PC-3 (cell line): Measurements from ENCODE around the gene MBNL1. TPM values are rescaled to one million over a fixed set of nuclear protein-coding genes. Genes with fewer than 3 reads are reported as not detected.

Experiments used
- ATAC-seq: fragments of 200-7000 bp; cut with Tn5 transposase; 2 replicates; pipeline ENCODE4 v1.9.1; 2020; ENCODE audit warnings: mild to moderate bottlenecking, moderate library complexity
- BruUV-seq: library from RNA; stranded (reverse); fragments of 400-500 nt; replicated peaks from 2 replicates; lab custom pipeline; 2021; lab: Mats Ljungman, UMichigan
- CTCF ChIA-PET: fragments of 300-600 bp; sonication (Branson Sonifier 250); formaldehyde crosslinking; loops from one replicate; lab custom pipeline; 2022; ENCODE audit warnings: antibody characterized with exemption; lab: Charles Lee
- POLR2A ChIA-PET: fragments of 300-600 bp; sonication (Branson Sonifier 250); formaldehyde crosslinking; loops from one replicate; lab custom pipeline; 2022; ENCODE audit warnings: antibody characterized with exemption; ENCODE audit not compliant: unreplicated experiment; lab: Charles Lee
- DNase-seq: peaks from one replicate; pipeline ENCODE4 v3.0.0-alpha.2; 2015
- H2AFZ ChIP-seq: fragments of 300-600 bp; sonication (generic); 2 replicates; pipeline ENCODE4 v1.6.0; 2016; ENCODE audit warnings: antibody characterized with exemption, low read length
- H3F3A ChIP-seq: fragments of 300-600 bp; sonication (generic); one replicate; pipeline ENCODE4 v1.6.0; 2017; ENCODE audit warnings: antibody characterized with exemption, low read length, control low read depth, mild to moderate bottlenecking; ENCODE audit not compliant: unreplicated experiment
- H3K27ac ChIP-seq: fragments of 300-600 bp; sonication (generic); 2 replicates; pipeline ENCODE4 v1.5.1; 2016; ENCODE audit warnings: mild to moderate bottlenecking, low read length
- H3K27me3 ChIP-seq: fragments of 300-600 bp; sonication (generic); 2 replicates; pipeline ENCODE4 v1.6.1; 2016; ENCODE audit warnings: low read length, mixed read lengths
- H3K36me3 ChIP-seq: fragments of 300-600 bp; sonication (generic); 2 replicates; pipeline ENCODE4 v1.6.1; 2016; ENCODE audit warnings: low read depth, mixed run types, low read length, mixed read lengths
- H3K4me1 ChIP-seq: fragments of 300-600 bp; sonication (generic); 2 replicates; pipeline ENCODE4 v1.5.1; 2016; ENCODE audit warnings: low read length; ENCODE audit not compliant: insufficient read depth
- H3K4me2 ChIP-seq: fragments of 300-600 bp; sonication (generic); 2 replicates; pipeline ENCODE4 v1.6.0; 2016; ENCODE audit warnings: low read length
- H3K4me3 ChIP-seq: fragments of 300-600 bp; sonication (generic); 2 replicates; pipeline ENCODE4 v1.5.1; 2016; ENCODE audit warnings: mild to moderate bottlenecking, low read length, mixed read lengths
- H3K79me2 ChIP-seq: fragments of 300-600 bp; sonication (generic); 2 replicates; pipeline ENCODE4 v1.6.1; 2017; ENCODE audit warnings: low read length, mixed read lengths
- H3K9ac ChIP-seq: fragments of 300-600 bp; sonication (generic); 2 replicates; pipeline ENCODE4 v1.6.0; 2016; ENCODE audit warnings: mild to moderate bottlenecking, low read length
- H3K9me2 ChIP-seq: fragments of 300-600 bp; sonication (generic); replicated peaks from 2 replicates; pipeline ENCODE4 v1.6.1; 2016; ENCODE audit warnings: mixed run types, low read length, mixed read lengths
- H3K9me3 ChIP-seq: fragments of 300-600 bp; sonication (generic); 2 replicates; pipeline ENCODE4 v1.6.1; 2016; ENCODE audit warnings: low read length, mixed read lengths
- H4K20me1 ChIP-seq: fragments of 300-600 bp; sonication (generic); 2 replicates; pipeline ENCODE4 v1.6.1; 2016; ENCODE audit warnings: low read length, mixed read lengths
- CTCF ChIP-seq: fragments of 300-600 bp; sonication (generic); conservative IDR thresholded peaks from 2 replicates; pipeline ENCODE4 v1.5.1; 2017; ENCODE audit warnings: antibody characterized with exemption, low read depth, mild to moderate bottlenecking, low read length
- EZH2 ChIP-seq: fragments of 300-600 bp; sonication (generic); IDR thresholded peaks from one replicate; pipeline ENCODE4 v1.6.1; 2017; ENCODE audit warnings: antibody characterized with exemption, mild to moderate bottlenecking, low read length; ENCODE audit not compliant: unreplicated experiment
- EZH2phosphoT487 ChIP-seq: fragments of 300-600 bp; sonication (generic); IDR thresholded peaks from 2 replicates; pipeline ENCODE4 v1.6.1; 2018; ENCODE audit warnings: mild to moderate bottlenecking, antibody characterized with exemption, low read length, borderline replicate concordance
- intact Hi-C: fragments of 100-400 bp; cut with micrococcal nuclease; formaldehyde crosslinking; loops from 2 replicates; pipeline ENCODE4 v1.9.0; 2023
- total RNA-seq: library from RNA; depleted of rRNA; stranded (reverse); fragments of >200 nt; gene quantifications from 2 replicates; pipeline ENCODE4 v1.2.3, GENCODE V29; 2014

Gene MBNL1
- total RNA-seq, 1 experiment from 2014 or later, result 161 TPM

GRCh38 chr3:152458376-152459117 lies 189.8 kb downstream of the MBNL1 start:
- no peak overlapping the region for H3K27ac ChIP-seq
- no peaks in the 10 kb centered on the region for H4K20me1 ChIP-seq
- no peaks in the 10 kb centered on the region for H3K4me1 ChIP-seq
- ChIA-PET CTCF (no interaction called here), POLR2A (interaction anchor here (0.7 kb wide), 1 partner anchor 127 kb away, joined by 3 read pairs; no protein-coding TSS in a partner anchor)
- H3K9me2 ChIP-seq, result no peaks in the 10 kb centered on the region
- DNase-seq (no peak), ATAC-seq (no peak)
- H3K79me2 ChIP-seq, result 0 out of 2 replicates have a peak, but pooled peaks cover 7% of the 10 kb centered on the region
- no peaks in the 10 kb centered on the region for H3K9me3 ChIP-seq
- no peak overlapping the region for H3K9ac ChIP-seq
- H2AFZ ChIP-seq, result no peak overlapping the region
- intact Hi-C loops, result no loop called here
- peaks cover 38% of the 10 kb centered on the region for H3K36me3 ChIP-seq
- no peak overlapping the region for H3K4me3 ChIP-seq
- no peaks in the 10 kb centered on the region for H3F3A ChIP-seq
- TF ChIP-seq EZH2, result no peak
- no peak for TF ChIP-seq EZH2phosphoT487
- TF ChIP-seq CTCF, result no peak
- BruUV-seq, result no TSS peak
- H3K27me3 ChIP-seq, result no peaks in the 10 kb centered on the region
- H3K4me2 ChIP-seq, result no peak overlapping the region

DNA sequence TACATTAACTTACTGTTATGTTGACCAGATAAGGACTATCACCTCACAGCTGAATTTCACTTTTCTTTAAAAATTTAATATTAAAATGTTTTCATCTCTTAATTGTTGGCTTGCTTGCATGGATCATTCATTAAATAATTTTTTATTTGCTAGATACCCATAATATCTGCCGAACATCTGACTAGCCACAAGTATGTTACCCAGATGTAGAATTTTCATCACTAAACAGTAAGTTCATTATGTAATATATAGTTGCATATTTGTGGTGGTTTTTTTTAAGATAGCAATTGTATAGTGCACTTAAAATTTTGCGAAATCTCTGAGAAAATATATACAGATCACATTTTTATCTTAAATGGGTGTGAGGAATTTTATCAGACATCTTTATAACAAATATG lies 190.4 kb downstream of the MBNL1 start:
- POLR2A ChIA-PET, result no interaction called here
- H3K36me3 ChIP-seq, result peaks cover 38% of the 10 kb centered on the region

More for the DNA sequence above, 190.4 kb downstream of the MBNL1 start:
- no peaks in the 10 kb centered on the region for H3F3A ChIP-seq
- CTCF ChIA-PET, result no interaction called here
- TF ChIP-seq CTCF, result no peak
- TF ChIP-seq EZH2phosphoT487, result no peak
- TF ChIP-seq EZH2, result no peak
- no peak overlapping the region for H3K9ac ChIP-seq
- DNase-seq, result no peak
- H3K9me3 ChIP-seq, result no peaks in the 10 kb centered on the region
- H3K4me3 ChIP-seq, result no peak overlapping the region
- H3K4me1 ChIP-seq, result no peaks in the 10 kb centered on the region
- no peak for ATAC-seq
- intact Hi-C loops, result no loop called here
- no peaks in the 10 kb centered on the region for H3K9me2 ChIP-seq
- no peak overlapping the region for H3K27ac ChIP-seq
- no peaks in the 10 kb centered on the region for H3K27me3 ChIP-seq
- H3K4me2 ChIP-seq, result no peak overlapping the region
- no peaks in the 10 kb centered on the region for H4K20me1 ChIP-seq
- no TSS peak for BruUV-seq
- no peak overlapping the region for H2AFZ ChIP-seq
- 0 out of 2 replicates have a peak, but pooled peaks cover 2% of the 10 kb centered on the region for H3K79me2 ChIP-seq
